Glomerular visceral epithelial cell (primary cell): Measurements from ENCODE around the gene PGK2.

ENCODE experiments used
- DNase-seq: peaks from one replicate; pipeline ENCODE4 v3.0.0-alpha.2; 2016; ENCODE audit errors: extremely low spot score

The PGK2 gene

DNA sequence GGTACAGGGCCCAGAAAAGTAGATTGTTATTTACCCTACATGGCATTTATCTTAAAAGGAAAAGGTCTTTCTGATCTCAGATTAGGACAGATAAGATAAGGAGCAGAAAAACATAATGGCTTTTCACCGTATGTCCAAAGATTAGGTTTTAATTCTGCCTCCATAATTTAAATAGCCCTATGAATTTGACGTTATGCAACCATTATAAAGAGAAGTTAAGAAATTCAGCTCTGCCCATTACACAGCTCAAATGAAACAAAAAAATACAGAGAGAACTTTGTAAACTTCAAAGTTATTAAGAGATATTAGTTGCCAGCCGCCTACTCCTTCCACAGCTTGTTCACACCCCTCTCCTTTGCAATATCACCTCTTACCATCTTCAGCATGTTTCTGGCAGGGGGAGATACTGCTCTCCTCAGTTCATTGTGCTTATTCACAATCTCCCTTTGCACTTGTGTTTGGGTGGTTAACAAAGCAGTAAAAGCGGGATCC is 51.0 kb downstream of the PGK2 start:
- no peak for DNase-seq
